HepG2 (cell line): ENCODE measurements around the gene SIKE1. TPM values are rescaled to one million over a fixed set of nuclear protein-coding genes. Genes with fewer than 3 reads are reported as not detected.

ENCODE experiments used
- ATAC-seq: fragments of 200-7000 bp; cut with Tn5 transposase; 3 replicates; pipeline ENCODE4 v1.9.1; 2020; ENCODE audit warnings: mild to moderate bottlenecking, moderate library complexity
- BruUV-seq: library from RNA; stranded (reverse); fragments of 400-500 nt; replicated peaks from 2 replicates; lab custom pipeline; 2021; lab: Mats Ljungman, UMichigan
- CTCF ChIA-PET: fragments of 300-600 bp; formaldehyde crosslinking; extraction: SDS; loops from one replicate; lab custom pipeline; 2021; ENCODE audit warnings: low total read pairs, inconsistent platforms, low intra/inter-chr PET ratio; lab: Yijun Ruan, JAX
- POLR2A ChIA-PET: fragments of 350-600 bp; sonication (Branson Sonifier 250); formaldehyde crosslinking; loops from one replicate; lab custom pipeline; 2020; ENCODE audit warnings: antibody characterized with exemption, inconsistent platforms; lab: Yijun Ruan, JAX
- DNase-seq: peaks from one replicate; pipeline ENCODE4 v3.0.0-alpha.2; 2015; ENCODE audit warnings: low spot score
- FAIRE-seq: peaks from 3 replicates; lab custom pipeline; 2011; peaks lifted over from hg19 to GRCh38; lab: Jason Lieb, UNC
- H2AFZ ChIP-seq: one replicate; pipeline ENCODE4 v1.6.1; 2011; ENCODE audit warnings: low read length, inconsistent platforms
- H3K27ac ChIP-seq: fragments of 300-600 bp; 3 replicates; pipeline ENCODE4 v1.8.0; 2011; ENCODE audit warnings: mixed run types, mild to moderate bottlenecking, mixed read lengths, low read length, inconsistent platforms; ENCODE audit not compliant: insufficient read depth; ENCODE audit errors: extremely low read length
- H3K27me3 ChIP-seq, 2 experiments: fragments of 200-600 bp in 1 of 2; 2 replicates in 1 of 2; 3 replicates in 1 of 2; pipeline versions ENCODE4 v1.6.0 to v1.8.0; 2011; ENCODE audit warnings: low read length in 2 of 2, mild to moderate bottlenecking in 2 of 2, moderate library complexity in 2 of 2, inconsistent platforms in 1 of 2; ENCODE audit not compliant: insufficient read depth in 2 of 2, control insufficient read depth in 1 of 2
- H3K36me3 ChIP-seq, 2 experiments: fragments of 200-600 bp in 1 of 2; replicated peaks in 1 of 2; 2 replicates in 1 of 2; 3 replicates in 1 of 2; pipeline versions ENCODE4 v1.5.1 to v1.8.0; 2011; ENCODE audit warnings: low read length in 2 of 2, inconsistent platforms in 1 of 2; ENCODE audit not compliant: insufficient read depth in 2 of 2, control insufficient read depth in 1 of 2
- H3K4me1 ChIP-seq: 2 replicates; pipeline ENCODE4 v1.5.1; 2012; ENCODE audit warnings: low read length, inconsistent platforms; ENCODE audit not compliant: insufficient read depth
- H3K4me2 ChIP-seq: 2 replicates; pipeline ENCODE4 v1.6.0; 2011; ENCODE audit warnings: low read depth, low read length, inconsistent platforms
- H3K4me3 ChIP-seq, 3 experiments: fragments of 200-600 bp in 1 of 3; sonication (generic), shearing (Covaris generic) in 1 of 3; replicated peaks in 1 of 3; 2 replicates each; pipeline ENCODE4 v1.5.1; 2011 to 2016; ENCODE audit warnings: low read length in 3 of 3, inconsistent platforms in 2 of 3, low read depth in 2 of 3, mild to moderate bottlenecking in 2 of 3, control low read depth in 1 of 3, mixed read lengths in 1 of 3; ENCODE audit not compliant: insufficient read depth in 1 of 3
- H3K79me2 ChIP-seq: one replicate; pipeline ENCODE4 v1.6.1; 2011; ENCODE audit warnings: low read length, inconsistent platforms; ENCODE audit not compliant: insufficient read depth
- H3K9ac ChIP-seq: 2 replicates; pipeline ENCODE4 v1.6.0; 2011; ENCODE audit warnings: mild to moderate bottlenecking, low read depth, low read length, inconsistent platforms; ENCODE audit not compliant: insufficient read depth
- H3K9me3 ChIP-seq: 2 replicates; pipeline ENCODE4 v1.5.1; 2012; ENCODE audit warnings: mild to moderate bottlenecking, low read length
- H4K20me1 ChIP-seq: 2 replicates; pipeline ENCODE4 v1.6.0; 2011; ENCODE audit warnings: inconsistent platforms, mild to moderate bottlenecking, low read length, moderate library complexity; ENCODE audit not compliant: insufficient read depth
- ARNT2 ChIP-seq: sonication (generic); formaldehyde crosslinking; IDR thresholded peaks from 2 replicates; pipeline ENCODE4 v1.8.0; 2022; ENCODE audit warnings: mild to moderate bottlenecking, low read depth, missing genetic modification reagents, moderate library complexity
- FOXC1 ChIP-seq: sonication (generic); formaldehyde crosslinking; IDR thresholded peaks from 2 replicates; pipeline ENCODE4 v1.8.0; 2022; ENCODE audit warnings: mild to moderate bottlenecking, missing genetic modification reagents, borderline replicate concordance
- MIER3 ChIP-seq: IDR thresholded peaks from 2 replicates; pipeline ENCODE4 v1.6.1; 2016; ENCODE audit warnings: missing compliant biosample characterization, borderline replicate concordance
- NFAT5 ChIP-seq: sonication (generic); formaldehyde crosslinking; IDR thresholded peaks from 2 replicates; pipeline ENCODE4 v1.4.0; 2020; ENCODE audit warnings: missing genetic modification reagents
- SAP130 ChIP-seq: IDR thresholded peaks from 2 replicates; pipeline ENCODE4 v1.6.1; 2016; ENCODE audit warnings: low read depth
- SMAD9 ChIP-seq: sonication (generic); formaldehyde crosslinking; IDR thresholded peaks from 2 replicates; pipeline ENCODE4 v1.5.1; 2020; ENCODE audit warnings: mild to moderate bottlenecking, missing genetic modification reagents
- ZFP37 ChIP-seq: sonication (generic); formaldehyde crosslinking; IDR thresholded peaks from 2 replicates; pipeline ENCODE4 v1.4.0; 2020; ENCODE audit warnings: missing genetic modification reagents, borderline replicate concordance
- ZNF280D ChIP-seq: sonication (generic); formaldehyde crosslinking; IDR thresholded peaks from 2 replicates; pipeline ENCODE4 v1.5.1; 2020; ENCODE audit warnings: mild to moderate bottlenecking, missing genetic modification reagents
- ZNF552 ChIP-seq: sonication (generic); formaldehyde crosslinking; IDR thresholded peaks from 2 replicates; pipeline ENCODE4 v1.9.0; 2022; ENCODE audit warnings: missing genetic modification reagents, mild to moderate bottlenecking, borderline replicate concordance
- ZNF619 ChIP-seq: sonication (generic); formaldehyde crosslinking; IDR thresholded peaks from 2 replicates; pipeline ENCODE4 v1.4.0; 2020; ENCODE audit warnings: mild to moderate bottlenecking, missing genetic modification reagents
- ZUFSP ChIP-seq: sonication (generic); formaldehyde crosslinking; IDR thresholded peaks from 2 replicates; pipeline ENCODE4 v1.9.0; 2021; ENCODE audit warnings: missing genetic modification reagents, mild to moderate bottlenecking, borderline replicate concordance
- WGBS: methylation state at CpG from one replicate; pipeline ENCODE4 v1.1.6; 2017; ENCODE audit warnings: low lambda C conversion rate; 5-methylcytosine and 5-hydroxymethylcytosine counted together
- in situ Hi-C: cut with HindIII; loops from 2 replicates; pipeline ENCODE4 v1.10.0; 2017; ENCODE audit warnings: low pct_unique_long_range_greater_than_20kb; ENCODE audit not compliant: extremely low pct_ligation_motif_present
- intact Hi-C: fragments of 100-400 bp; cut with micrococcal nuclease; formaldehyde crosslinking; loops from one replicate; pipeline ENCODE4 v1.10.0; 2022; ENCODE audit not compliant: unreplicated experiment
- polyA plus RNA-seq, 8 experiments: library from polyadenylated mRNA; depleted of rRNA in 3 of 8; stranded (reverse) in 7 of 8; unstranded in 1 of 8; fragments of >200 nt; fragmentation: Illumina TruSeq in 4 of 8; extraction: Trizol in 4 of 8; gene quantifications; 2 replicates each; pipeline versions ENCODE4 v1.2.1 to v1.2.3, GENCODE V29; 2011 to 2016; ENCODE audit warnings: low read depth in 4 of 8, missing spikeins in 1 of 8, mixed read lengths in 1 of 8; ENCODE audit not compliant: insufficient read depth in 1 of 8
- total RNA-seq, 5 experiments: library from RNA; depleted of rRNA; stranded (reverse); fragments of >200 nt; fragmentation: Illumina TruSeq; extraction: Trizol; gene quantifications; 2 replicates each; pipeline ENCODE4 v1.2.3, GENCODE V29; 2016; ENCODE audit warnings: low read depth in 1 of 5

Gene SIKE1
- total and polyA plus RNA-seq, 2 of the 13 experiments (the other 11 are each of a cell fraction or from before 2014, with no cell fraction given), result 36.5 to 58.4 TPM

GRCh38 chr1:114756009-114756892 lies 24.2 kb downstream of the SIKE1 start:
- Histone ChIP-seq H3K4me1 (peaks cover 57% of the 10 kb centered on the region), H3K4me2 (peak overlapping the region; percentile 72), H3K79me2 (peaks cover 65% of the 10 kb centered on the region), H3K9ac (peak overlapping the region; percentile 100), H2AFZ (no peak overlapping the region), H3K36me3 (no peaks in the 10 kb centered on the region), H3K9me3 (no peaks in the 10 kb centered on the region), H3K27ac (peak overlapping the region; percentile 98), H4K20me1 (peaks cover 61% of the 10 kb centered on the region), H3K4me3 (peak overlapping the region; percentile 85 to 100 (median 99)), H3K27me3 (no peaks in the 10 kb centered on the region; a peak in 1 of 5 replicates)
- intact Hi-C loops, result loop anchor here (2.0 to 5.0 kb wide), 2 partner anchors 39 to 175 kb away; partner anchors contain the start of genes BCAS2 and NRAS
- DNase-seq (no peak), FAIRE-seq (no peak), ATAC-seq (no peak)
- ChIA-PET CTCF (no interaction called here), POLR2A (interaction anchor here (3.6 kb wide), 1 partner anchor 24 kb away, joined by 16 read pairs; the partner anchor contains the start of gene SIKE1)
- WGBS, result 5% methylated on average over 14 of the region's 14 CpGs
- in situ Hi-C loops, result no loop called here
- BruUV-seq, result no TSS peak
- TF ChIP-seq MIER3 (CRISPR knock-in tag) (no peak), SAP130 (CRISPR knock-in tag) (no peak), ARNT2 (no peak), FOXC1 (CRISPR knock-in tag) (no peak), ZNF280D (0 out of 2 replicates have a peak, but pooled peaks have one; percentile 4), ZNF552 (no peak), ZNF619 (CRISPR knock-in tag) (no peak), NFAT5 (CRISPR knock-in tag) (no peak), ZFP37 (CRISPR knock-in tag) (no peak), ZUFSP (CRISPR knock-in tag) (no peak), SMAD9 (CRISPR knock-in tag) (no peak)
